Lower leg skin (tissue), 4 donors: ENCODE data around the gene CMTM5. TPM values are rescaled to one million over a fixed set of nuclear protein-coding genes. Genes with fewer than 3 reads are reported as not detected.
"Not testable (repeated sequence)": the region's sequence is repeated elsewhere in the genome, so short reads cannot be mapped to it uniquely, and the experiment has no call there.

Experiments
- DNase-seq, 2 donors: peaks; one replicate each; pipeline ENCODE4 v3.0.0-alpha.2; 2019; ENCODE audit warnings: low spot score in 2 of 2
- H3K4me3 ChIP-seq: fragments of 200-600 bp; sonication (generic); 2 replicates; pipeline ENCODE4 v1.5.1; 2017; ENCODE audit warnings: mild to moderate bottlenecking, low read depth; ENCODE audit not compliant: poor library complexity, severe bottlenecking
- CTCF ChIP-seq, 3 donors: fragments of 450-650 bp; IDR thresholded peaks; one replicate each; pipeline ENCODE4 v1.5.1; 2016; ENCODE audit warnings: antibody characterized with exemption in 3 of 3, mild to moderate bottlenecking in 3 of 3, moderate library complexity in 2 of 3
- POLR2A ChIP-seq, 2 donors: fragments of 450-650 bp; IDR thresholded peaks; one replicate each; pipeline ENCODE4 v1.6.1; 2016 to 2017; ENCODE audit warnings: antibody characterized with exemption in 2 of 2, mild to moderate bottlenecking in 1 of 2, moderate library complexity in 1 of 2
- WGBS, 2 donors: methylation state at CpG; one replicate each; pipeline ENCODE4 v1.1.5; 2018; 5-methylcytosine and 5-hydroxymethylcytosine counted together
- intact Hi-C: fragments of 100-400 bp; cut with DNase I; formaldehyde crosslinking; loops from one replicate; pipeline ENCODE4 v1.15.0; 2023; ENCODE audit warnings: low total_unique reads
- total RNA-seq, 4 donors: library from RNA; depleted of rRNA; stranded (reverse); fragments of >200 nt; gene quantifications; one replicate each; pipeline ENCODE4 v1.1.0, GENCODE V29; 2016

Gene CMTM5
- total RNA-seq, 4 donors from 2014 or later: 0.38 to 0.58 TPM; not detected in 2

- intact Hi-C loops: loop anchor here (10.0 kb wide), 1 partner anchor 122 kb away; no protein-coding TSS in a partner anchor
- DNase-seq: no peak
- H3K4me3 ChIP-seq: no peak overlapping the region
- WGBS, 2 donors: 97 to 100% methylated on average over 1 of the region's 1 CpG
- TF ChIP-seq POLR2A (IDR thresholded peaks at IDR 0.05) (no peak), CTCF (IDR thresholded peaks at IDR 0.05) (no peak)
Observed at GRCh38 chr14:23386999-23387398, 10.2 kb downstream of the CMTM5 start.

GRCh38 chr14:23387916-23388882 is 11.4 kb downstream of the CMTM5 start:
- no peak for DNase-seq
- 82% methylated on average over 26 of the region's 26 CpGs for WGBS, 2 donors
- TF ChIP-seq CTCF (IDR thresholded peaks at IDR 0.05) (no peak), POLR2A (IDR thresholded peaks at IDR 0.05) (no peak)
- no peak overlapping the region for H3K4me3 ChIP-seq
- intact Hi-C loops: loop anchor here (10.0 kb wide), 1 partner anchor 123 kb away; no protein-coding TSS in a partner anchor

- H3K4me3 ChIP-seq: no peak overlapping the region
- TF ChIP-seq POLR2A (IDR thresholded peaks at IDR 0.05) (no peak), CTCF (IDR thresholded peaks at IDR 0.05) (no peak)
- intact Hi-C loops: loop anchor here (10.0 kb wide), 1 partner anchor 124 kb away; no protein-coding TSS in a partner anchor
- 90 to 92% methylated on average over 7 to 8 of the region's 8 CpGs for WGBS, 2 donors
- no peak for DNase-seq
Observed at GRCh38 chr14:23388996-23389395, 12.2 kb downstream of the CMTM5 start.

- 74 to 79% methylated on average over 12 of the region's 12 CpGs for WGBS, 2 donors
- intact Hi-C loops: loop anchor here (10.0 kb wide), 1 partner anchor 125 kb away; no protein-coding TSS in a partner anchor
- DNase-seq: no peak
- no peak for TF ChIP-seq POLR2A (IDR thresholded peaks at IDR 0.05)
- no peak for TF ChIP-seq CTCF (IDR thresholded peaks at IDR 0.05)
- no peak overlapping the region for H3K4me3 ChIP-seq
Observed at GRCh38 chr14:23389396-23389795, 12.6 kb downstream of the CMTM5 start.

GRCh38 chr14:23389871-23390270 is 13.0 kb downstream of the CMTM5 start:
- not testable (repeated sequence) for DNase-seq, H3K4me3 ChIP-seq
- WGBS, 2 donors: 72 to 91% methylated on average over 3 to 4 of the region's 19 CpGs
- intact Hi-C loops: loop anchor here (10.0 kb wide), 1 partner anchor 125 kb away; no protein-coding TSS in a partner anchor

- intact Hi-C loops: no loop called here
- no peak for DNase-seq
- H3K4me3 ChIP-seq: no peak overlapping the region
- 78 to 79% methylated on average over 7 of the region's 7 CpGs for WGBS, 2 donors
- TF ChIP-seq POLR2A (IDR thresholded peaks at IDR 0.05) (no peak), CTCF (IDR thresholded peaks at IDR 0.05) (no peak)
Observed at GRCh38 chr14:23392613-23393012, 15.8 kb downstream of the CMTM5 start.
